Measurements from ENCODE around the gene CD63.

DNA sequence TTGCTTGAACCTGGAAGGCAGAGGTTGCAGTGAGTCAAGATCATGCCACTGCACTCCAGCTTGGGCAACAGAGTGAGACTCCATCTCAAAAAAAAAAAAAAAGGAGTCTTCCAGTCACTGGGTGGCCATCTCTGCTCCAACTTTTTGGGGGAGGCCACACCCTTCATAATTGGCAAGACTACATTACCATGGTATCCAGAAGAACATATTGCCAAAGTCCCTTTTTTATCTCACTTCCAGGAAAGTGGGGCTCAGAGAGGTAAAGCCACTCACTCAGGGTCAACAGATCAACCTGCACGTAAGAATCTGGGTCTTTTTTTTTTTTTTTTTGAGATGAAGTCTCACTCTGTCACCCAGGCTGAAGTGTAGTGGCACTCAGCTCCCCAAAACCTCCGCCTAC lies 5.0 kb upstream of the CD63 start:
- TF ChIP-seq, protein P1, sequence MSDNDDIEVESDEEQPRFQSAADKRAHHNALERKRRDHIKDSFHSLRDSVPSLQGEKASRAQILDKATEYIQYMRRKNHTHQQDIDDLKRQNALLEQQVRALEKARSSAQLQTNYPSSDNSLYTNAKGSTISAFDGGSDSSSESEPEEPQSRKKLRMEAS (CRISPR knock-in tag; IDR thresholded peaks at IDR 0.05): no peak
- TF ChIP-seq, protein P2, sequence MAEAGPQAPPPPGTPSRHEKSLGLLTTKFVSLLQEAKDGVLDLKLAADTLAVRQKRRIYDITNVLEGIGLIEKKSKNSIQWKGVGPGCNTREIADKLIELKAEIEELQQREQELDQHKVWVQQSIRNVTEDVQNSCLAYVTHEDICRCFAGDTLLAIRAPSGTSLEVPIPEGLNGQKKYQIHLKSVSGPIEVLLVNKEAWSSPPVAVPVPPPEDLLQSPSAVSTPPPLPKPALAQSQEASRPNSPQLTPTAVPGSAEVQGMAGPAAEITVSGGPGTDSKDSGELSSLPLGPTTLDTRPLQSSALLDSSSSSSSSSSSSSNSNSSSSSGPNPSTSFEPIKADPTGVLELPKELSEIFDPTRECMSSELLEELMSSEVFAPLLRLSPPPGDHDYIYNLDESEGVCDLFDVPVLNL (CRISPR knock-in tag; IDR thresholded peaks at IDR 0.05; ENCODE audit: borderline replicate concordance, low read depth): no peak
- no peak for TF ChIP-seq NR3C1 (CRISPR knock-in tag; conservative IDR thresholded peaks at IDR 0.05; ENCODE audit: low read depth)
- TF ChIP-seq, protein P3, sequence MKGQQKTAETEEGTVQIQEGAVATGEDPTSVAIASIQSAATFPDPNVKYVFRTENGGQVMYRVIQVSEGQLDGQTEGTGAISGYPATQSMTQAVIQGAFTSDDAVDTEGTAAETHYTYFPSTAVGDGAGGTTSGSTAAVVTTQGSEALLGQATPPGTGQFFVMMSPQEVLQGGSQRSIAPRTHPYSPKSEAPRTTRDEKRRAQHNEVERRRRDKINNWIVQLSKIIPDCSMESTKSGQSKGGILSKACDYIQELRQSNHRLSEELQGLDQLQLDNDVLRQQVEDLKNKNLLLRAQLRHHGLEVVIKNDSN (CRISPR knock-in tag; IDR thresholded peaks at IDR 0.05): no peak
- TF ChIP-seq, protein P4, sequence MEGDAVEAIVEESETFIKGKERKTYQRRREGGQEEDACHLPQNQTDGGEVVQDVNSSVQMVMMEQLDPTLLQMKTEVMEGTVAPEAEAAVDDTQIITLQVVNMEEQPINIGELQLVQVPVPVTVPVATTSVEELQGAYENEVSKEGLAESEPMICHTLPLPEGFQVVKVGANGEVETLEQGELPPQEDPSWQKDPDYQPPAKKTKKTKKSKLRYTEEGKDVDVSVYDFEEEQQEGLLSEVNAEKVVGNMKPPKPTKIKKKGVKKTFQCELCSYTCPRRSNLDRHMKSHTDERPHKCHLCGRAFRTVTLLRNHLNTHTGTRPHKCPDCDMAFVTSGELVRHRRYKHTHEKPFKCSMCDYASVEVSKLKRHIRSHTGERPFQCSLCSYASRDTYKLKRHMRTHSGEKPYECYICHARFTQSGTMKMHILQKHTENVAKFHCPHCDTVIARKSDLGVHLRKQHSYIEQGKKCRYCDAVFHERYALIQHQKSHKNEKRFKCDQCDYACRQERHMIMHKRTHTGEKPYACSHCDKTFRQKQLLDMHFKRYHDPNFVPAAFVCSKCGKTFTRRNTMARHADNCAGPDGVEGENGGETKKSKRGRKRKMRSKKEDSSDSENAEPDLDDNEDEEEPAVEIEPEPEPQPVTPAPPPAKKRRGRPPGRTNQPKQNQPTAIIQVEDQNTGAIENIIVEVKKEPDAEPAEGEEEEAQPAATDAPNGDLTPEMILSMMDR (IDR thresholded peaks at IDR 0.05): no peak
- TF ChIP-seq NFYB (CRISPR knock-in tag; conservative IDR thresholded peaks at IDR 0.05; ENCODE audit: low read depth): no peak

Data from WTC11 (cell line).